Activated T-helper 1 cell treated with anti-CD3 and anti-CD28 coated beads, Interleukin-12 subunit alpha, Interleukin-12 subunit beta, Interleukin-2, Interleukin-4 antibody, amounts not matched to agents 30 ng/mL and 10 ng/mL and 1 ng/mL, durations not matched to agents 14 hours and 24 hours and 36 hours (primary cell): ENCODE results near the gene PHACTR3. TPM values are rescaled to one million over a fixed set of nuclear protein-coding genes. Genes with fewer than 3 reads are reported as not detected.

ENCODE experiments used
- DNase-seq: peaks from one replicate; pipeline ENCODE4 v3.0.0; 2021; ENCODE audit warnings: low spot score
- H3K27ac Mint-ChIP-seq: one replicate; pipeline ENCODE4 v1.8.0; 2021; ENCODE audit warnings: mild to moderate bottlenecking, mixed read lengths
- H3K27me3 Mint-ChIP-seq: one replicate; pipeline ENCODE4 v1.8.0; 2022; ENCODE audit warnings: mild to moderate bottlenecking, moderate library complexity, mixed read lengths; ENCODE audit not compliant: insufficient read depth
- H3K36me3 Mint-ChIP-seq: one replicate; pipeline ENCODE4 v1.8.0; 2021; ENCODE audit warnings: low read depth, mixed read lengths
- H3K4me1 Mint-ChIP-seq: one replicate; pipeline ENCODE4 v1.8.0; 2021; ENCODE audit warnings: low read depth, mixed read lengths
- H3K4me3 Mint-ChIP-seq: one replicate; pipeline ENCODE4 v1.8.0; 2021; ENCODE audit warnings: mild to moderate bottlenecking, moderate library complexity, mixed read lengths
- H3K9me3 Mint-ChIP-seq: one replicate; pipeline ENCODE4 v1.8.0; 2021; ENCODE audit warnings: mixed read lengths
- intact Hi-C: fragments of 100-400 bp; cut with micrococcal nuclease; formaldehyde crosslinking; loops from one replicate; pipeline ENCODE4 v1.15.1; 2024
- total RNA-seq: library from RNA; stranded (reverse); gene quantifications from 2 replicates; pipeline ENCODE4 v1.2.3, GENCODE V29; 2022

Gene PHACTR3
- total RNA-seq, 1 donor from 2014 or later: not detected

DNA sequence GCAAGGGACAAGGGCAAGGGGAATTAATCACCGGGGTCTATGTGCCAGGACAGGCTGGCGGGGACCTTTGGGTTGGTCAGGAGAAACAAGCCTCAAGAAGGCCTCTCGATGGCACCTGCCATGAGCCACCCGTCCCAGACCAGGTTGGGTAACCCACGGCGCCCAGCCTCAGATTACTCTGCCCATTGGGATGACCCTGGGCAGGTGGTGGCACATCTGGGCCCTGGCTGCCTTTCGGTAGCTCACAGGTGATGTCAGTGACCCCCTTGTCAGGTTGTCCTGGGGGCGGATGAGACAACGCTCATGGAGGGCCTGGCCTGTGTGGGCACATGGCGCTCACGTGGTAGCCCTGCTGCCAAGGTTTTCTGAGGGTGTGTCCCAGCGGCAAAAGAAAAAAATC lies 176.9 kb downstream of the PHACTR3 start:
- no peaks in the 10 kb centered on the region for H3K27me3 Mint-ChIP-seq
- H3K9me3 Mint-ChIP-seq: no peaks in the 10 kb centered on the region
- no peak overlapping the region for H3K4me3 Mint-ChIP-seq
- intact Hi-C loops: no loop called here
- no peaks in the 10 kb centered on the region for H3K36me3 Mint-ChIP-seq
- no peaks in the 10 kb centered on the region for H3K4me1 Mint-ChIP-seq
- DNase-seq: no peak
- H3K27ac Mint-ChIP-seq: no peak overlapping the region

DNA sequence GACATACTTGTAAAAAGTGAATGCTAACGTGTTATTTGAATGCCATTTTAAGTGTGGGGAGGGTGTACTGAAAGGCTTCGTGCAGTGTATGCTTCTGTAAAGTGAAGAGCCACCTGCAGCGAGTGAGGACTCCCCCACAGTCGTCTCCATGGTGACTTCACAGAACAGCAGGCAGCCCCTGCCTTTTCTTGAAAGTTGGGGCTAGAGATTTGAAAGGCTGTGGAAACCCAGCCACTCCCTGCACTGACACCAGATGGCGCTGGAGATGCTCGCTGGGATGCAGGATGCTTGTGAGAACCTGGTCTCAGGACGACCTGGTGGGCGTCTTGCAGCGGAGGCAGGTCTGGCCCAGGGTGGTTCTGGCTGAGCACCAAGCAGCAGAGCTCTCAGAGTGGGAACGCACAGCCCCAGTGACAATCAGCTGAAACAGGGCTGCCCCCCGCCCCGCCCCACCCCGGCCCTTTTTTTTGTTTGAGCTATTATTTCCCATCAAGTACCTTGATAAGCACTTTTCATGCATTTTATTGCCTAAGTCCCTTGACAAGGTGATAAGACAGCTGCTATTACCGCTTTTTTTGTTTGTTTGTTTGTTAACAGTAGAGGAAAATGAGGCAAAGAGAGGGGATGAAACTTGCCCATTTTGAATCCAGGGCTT lies 178.8 kb downstream of the PHACTR3 start:
- Mint-ChIP-seq H3K4me3 (no peak overlapping the region), H3K9me3 (no peaks in the 10 kb centered on the region), H3K27ac (no peak overlapping the region), H3K36me3 (no peaks in the 10 kb centered on the region), H3K4me1 (no peaks in the 10 kb centered on the region), H3K27me3 (no peaks in the 10 kb centered on the region)
- no peak for DNase-seq
- intact Hi-C loops: loop anchor here (1.0 kb wide), 1 partner anchor 67 kb away; no protein-coding TSS in a partner anchor

GRCh38 chr20:59783641-59784010 lies 179.3 kb downstream of the PHACTR3 start:
- Mint-ChIP-seq H3K9me3 (no peaks in the 10 kb centered on the region), H3K36me3 (no peaks in the 10 kb centered on the region), H3K27me3 (no peaks in the 10 kb centered on the region), H3K4me1 (no peaks in the 10 kb centered on the region), H3K27ac (no peak overlapping the region), H3K4me3 (no peak overlapping the region)
- intact Hi-C loops: loop anchor here (1.0 kb wide), 1 partner anchor 67 kb away; no protein-coding TSS in a partner anchor
- DNase-seq: no peak

GRCh38 chr20:59784365-59784764 lies 180.0 kb downstream of the PHACTR3 start:
- Mint-ChIP-seq H3K36me3 (no peaks in the 10 kb centered on the region), H3K4me3 (no peak overlapping the region), H3K27ac (no peak overlapping the region), H3K9me3 (no peaks in the 10 kb centered on the region), H3K27me3 (no peaks in the 10 kb centered on the region), H3K4me1 (no peaks in the 10 kb centered on the region)
- intact Hi-C loops: no loop called here
- DNase-seq: no peak

DNA sequence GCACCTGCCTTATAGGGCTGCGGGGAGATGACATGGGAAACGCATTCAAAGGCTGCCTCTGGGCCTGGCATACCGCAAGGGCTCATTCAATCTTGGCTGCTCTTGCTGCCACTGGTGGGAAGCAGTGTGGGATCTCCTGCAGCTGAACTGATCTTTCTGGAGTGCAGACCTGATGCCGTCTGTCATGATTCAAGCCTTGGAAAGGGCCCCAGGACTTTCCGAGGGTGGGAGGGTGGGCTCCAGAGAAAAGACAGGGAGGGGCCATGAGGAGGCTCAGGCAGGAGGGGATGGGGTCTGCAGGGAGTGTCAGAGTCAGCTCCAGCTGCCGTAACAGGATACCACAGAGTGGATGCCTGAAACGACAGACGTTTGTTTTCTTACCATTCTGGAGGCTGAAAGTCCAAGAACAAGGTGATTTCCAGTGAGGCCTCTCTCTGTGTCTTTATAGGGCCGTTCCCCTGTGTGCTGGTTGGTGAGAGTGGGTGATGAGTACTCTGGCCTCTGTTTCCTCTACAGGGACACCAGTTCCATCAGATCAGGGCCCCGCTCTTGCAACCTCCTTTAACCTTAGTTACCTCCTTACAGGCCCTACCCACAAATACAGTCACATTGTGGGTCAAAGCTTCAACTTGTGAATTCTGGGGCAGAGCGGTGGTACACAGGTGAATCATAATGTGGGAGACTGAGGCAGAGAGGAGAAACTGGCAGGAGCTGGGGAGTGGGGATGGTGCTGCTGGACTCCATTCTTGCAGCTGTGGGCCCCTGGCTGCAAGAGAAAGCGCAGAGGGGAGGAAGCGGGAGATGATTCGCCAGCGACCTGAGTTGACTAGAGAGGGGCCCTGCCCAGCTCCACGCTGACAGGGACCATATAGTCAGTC lies 180.7 kb downstream of the PHACTR3 start:
- H3K4me1 Mint-ChIP-seq: no peaks in the 10 kb centered on the region
- no peak overlapping the region for H3K27ac Mint-ChIP-seq
- no peaks in the 10 kb centered on the region for H3K9me3 Mint-ChIP-seq
- DNase-seq: no peak
- no peak overlapping the region for H3K4me3 Mint-ChIP-seq
- no peaks in the 10 kb centered on the region for H3K36me3 Mint-ChIP-seq
- H3K27me3 Mint-ChIP-seq: no peaks in the 10 kb centered on the region
- intact Hi-C loops: no loop called here

DNA sequence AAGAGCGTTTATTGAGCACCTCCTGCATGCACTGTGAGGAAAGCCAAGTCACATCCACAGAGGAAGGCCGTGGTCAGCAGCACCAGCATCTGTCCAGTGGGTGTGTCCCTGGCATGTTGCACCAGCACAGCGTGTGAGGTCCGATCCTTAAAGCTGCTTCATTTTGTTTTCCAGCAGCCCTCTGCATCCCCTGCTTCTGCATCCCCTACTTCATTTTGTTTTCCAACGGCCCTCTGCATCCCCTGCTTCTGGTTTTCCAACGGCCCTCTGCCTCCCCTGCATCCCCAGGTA lies 181.3 kb downstream of the PHACTR3 start:
- H3K36me3 Mint-ChIP-seq: no peaks in the 10 kb centered on the region
- no peak overlapping the region for H3K4me3 Mint-ChIP-seq
- no peaks in the 10 kb centered on the region for H3K9me3 Mint-ChIP-seq
- no peaks in the 10 kb centered on the region for H3K27me3 Mint-ChIP-seq
- intact Hi-C loops: no loop called here
- no peak for DNase-seq
- no peak overlapping the region for H3K27ac Mint-ChIP-seq
- no peaks in the 10 kb centered on the region for H3K4me1 Mint-ChIP-seq

- no peak for DNase-seq
- intact Hi-C loops: no loop called here
- Mint-ChIP-seq H3K4me3 (no peak overlapping the region), H3K36me3 (no peaks in the 10 kb centered on the region), H3K9me3 (no peaks in the 10 kb centered on the region), H3K4me1 (no peaks in the 10 kb centered on the region), H3K27me3 (no peaks in the 10 kb centered on the region), H3K27ac (no peak overlapping the region)
Measured at GRCh38 chr20:59785986-59786795, 181.9 kb downstream of the PHACTR3 start.

- H3K9me3 Mint-ChIP-seq: no peaks in the 10 kb centered on the region
- no peak for DNase-seq
- H3K36me3 Mint-ChIP-seq: no peaks in the 10 kb centered on the region
- intact Hi-C loops: no loop called here
- H3K4me1 Mint-ChIP-seq: no peaks in the 10 kb centered on the region
- H3K4me3 Mint-ChIP-seq: no peak overlapping the region
- H3K27ac Mint-ChIP-seq: no peak overlapping the region
- no peaks in the 10 kb centered on the region for H3K27me3 Mint-ChIP-seq
Measured at GRCh38 chr20:59786801-59787537, 182.6 kb downstream of the PHACTR3 start.

GRCh38 chr20:59787538-59787890 lies 183.2 kb downstream of the PHACTR3 start:
- DNase-seq: no peak
- Mint-ChIP-seq H3K27ac (no peak overlapping the region), H3K9me3 (no peaks in the 10 kb centered on the region), H3K36me3 (no peaks in the 10 kb centered on the region), H3K4me3 (no peak overlapping the region), H3K4me1 (no peaks in the 10 kb centered on the region), H3K27me3 (no peaks in the 10 kb centered on the region)
- intact Hi-C loops: no loop called here

DNA sequence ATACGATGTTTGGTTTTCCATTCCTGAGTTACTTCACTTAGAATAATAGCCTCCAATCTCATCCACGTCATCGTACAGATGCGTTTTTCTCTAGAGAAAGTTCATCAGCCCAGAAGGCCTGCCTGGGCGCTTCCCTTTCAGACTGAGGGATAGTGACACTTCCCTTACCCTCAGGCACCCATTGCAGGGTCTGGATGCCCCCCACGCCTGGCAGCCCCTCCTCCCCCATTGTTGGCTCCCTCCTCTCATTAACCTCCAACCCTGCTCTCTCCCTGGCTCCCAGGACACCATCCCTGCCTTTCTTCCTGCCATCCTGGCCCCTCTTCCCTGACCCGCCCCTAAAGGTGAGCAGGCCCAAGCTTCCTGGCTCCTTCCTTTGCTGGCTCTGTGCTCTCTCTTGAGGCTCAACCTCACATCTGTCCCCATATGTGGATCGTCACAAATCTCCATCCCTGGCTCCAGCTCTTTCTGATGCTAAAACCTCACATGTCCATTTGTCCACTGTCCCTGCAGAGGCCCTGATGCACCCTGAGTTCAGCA lies 183.9 kb downstream of the PHACTR3 start:
- no peaks in the 10 kb centered on the region for H3K9me3 Mint-ChIP-seq
- intact Hi-C loops: no loop called here
- H3K27ac Mint-ChIP-seq: no peak overlapping the region

DNA sequence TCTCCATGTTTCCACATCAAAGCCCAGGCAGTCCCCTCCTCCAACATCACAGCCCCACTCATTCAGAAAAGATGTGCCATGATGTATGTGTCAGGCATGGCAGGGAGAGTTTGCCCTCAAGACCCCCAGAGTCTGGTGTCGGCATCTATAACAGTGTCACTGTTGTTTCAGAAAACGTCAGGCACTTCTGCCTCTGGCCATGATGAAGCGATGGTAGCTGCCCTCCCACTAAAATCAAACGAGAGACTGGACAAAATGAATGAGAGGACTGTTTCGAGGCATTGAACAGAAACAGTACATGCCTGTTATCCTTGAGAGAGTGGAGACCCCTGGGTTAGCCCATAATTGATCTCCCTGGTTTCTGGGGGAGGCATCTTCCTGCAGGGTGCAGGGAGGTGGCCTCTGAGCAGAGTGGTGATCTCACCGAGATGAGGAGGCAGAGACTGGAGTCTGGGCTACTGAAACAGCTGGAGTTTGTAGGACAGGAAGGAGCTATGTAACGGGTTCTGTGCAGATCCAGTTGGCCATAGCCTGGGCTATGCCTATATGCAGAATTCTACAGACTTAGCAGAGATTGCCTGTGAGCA lies 184.6 kb downstream of the PHACTR3 start:
- no peaks in the 10 kb centered on the region for H3K27me3 Mint-ChIP-seq
- no peaks in the 10 kb centered on the region for H3K4me1 Mint-ChIP-seq
- no peak for DNase-seq
- H3K27ac Mint-ChIP-seq: no peak overlapping the region
- no peak overlapping the region for H3K4me3 Mint-ChIP-seq
- intact Hi-C loops: no loop called here
- no peaks in the 10 kb centered on the region for H3K9me3 Mint-ChIP-seq
- H3K36me3 Mint-ChIP-seq: no peaks in the 10 kb centered on the region

More for the DNA sequence above, 183.9 kb downstream of the PHACTR3 start:
- no peaks in the 10 kb centered on the region for H3K4me1 Mint-ChIP-seq
- no peak overlapping the region for H3K4me3 Mint-ChIP-seq
- no peak for DNase-seq
- H3K27me3 Mint-ChIP-seq: no peaks in the 10 kb centered on the region
- no peaks in the 10 kb centered on the region for H3K36me3 Mint-ChIP-seq

GRCh38 chr20:59789686-59790085 lies 185.3 kb downstream of the PHACTR3 start:
- Mint-ChIP-seq H3K27me3 (no peaks in the 10 kb centered on the region), H3K27ac (no peak overlapping the region), H3K4me1 (no peaks in the 10 kb centered on the region), H3K9me3 (no peaks in the 10 kb centered on the region), H3K4me3 (no peak overlapping the region), H3K36me3 (no peaks in the 10 kb centered on the region)
- intact Hi-C loops: no loop called here
- no peak for DNase-seq
